Uterus (tissue), 4 donors: Measurements from ENCODE around the gene TMEM42. TPM values are rescaled to one million over a fixed set of nuclear protein-coding genes. Genes with fewer than 3 reads are reported as not detected.
"Not testable (repeated sequence)": the region's sequence is repeated elsewhere in the genome, so short reads cannot be mapped to it uniquely, and the experiment has no call there.

Experiments used
- DNase-seq, 2 donors: peaks; one replicate each; pipeline ENCODE4 v3.0.0-alpha.2; 2019 to 2020
- H3K27ac ChIP-seq, 2 donors: fragments of 200-600 bp; sonication (generic); 1 replicate in 1 of 2; 2 replicates in 1 of 2; pipeline ENCODE4 v1.5.1; 2016 to 2018
- H3K27me3 ChIP-seq, 2 donors: fragments of 200-600 bp; sonication (generic); one replicate each; pipeline ENCODE4 v1.5.1; 2018 to 2019; ENCODE audit warnings: control low read depth in 1 of 2
- H3K36me3 ChIP-seq, 2 donors: fragments of 200-600 bp; sonication (generic); one replicate each; pipeline ENCODE4 v1.5.1; 2019; ENCODE audit warnings: control low read depth in 1 of 2
- H3K4me1 ChIP-seq, 2 donors: fragments of 200-600 bp; sonication (generic); one replicate each; pipeline ENCODE4 v1.5.1; 2018 to 2019; ENCODE audit warnings: control low read depth in 1 of 2
- H3K4me3 ChIP-seq, 2 donors: fragments of 200-600 bp; sonication (generic); 1 replicate in 1 of 2; 2 replicates in 1 of 2; pipeline ENCODE4 v1.5.1; 2018 to 2019; ENCODE audit warnings: mild to moderate bottlenecking in 1 of 2
- H3K9me3 ChIP-seq, 2 donors: fragments of 200-600 bp; sonication (generic); one replicate each; pipeline ENCODE4 v1.5.1; 2019; ENCODE audit warnings: control low read depth in 1 of 2
- CTCF ChIP-seq, 4 experiments: fragments of 200-600 bp in 2 of 4; fragments of 450-650 bp in 2 of 4; sonication (generic) in 2 of 4; IDR thresholded peaks; one replicate each; pipeline ENCODE4 v1.5.1; 2016 to 2019; ENCODE audit warnings: antibody characterized with exemption in 4 of 4, mild to moderate bottlenecking in 2 of 4, moderate library complexity in 1 of 4
- POLR2A ChIP-seq, 2 donors: fragments of 450-650 bp; IDR thresholded peaks; one replicate each; pipeline ENCODE4 v1.6.1; 2016; ENCODE audit warnings: antibody characterized with exemption in 2 of 2, mild to moderate bottlenecking in 1 of 2, moderate library complexity in 1 of 2
- intact Hi-C: fragments of 100-400 bp; cut with DNase I; formaldehyde crosslinking; loops from one replicate; pipeline ENCODE4 v1.15.1; 2023; ENCODE audit warnings: low total_unique reads
- total RNA-seq, 4 donors: library from RNA; depleted of rRNA in 3 of 4; stranded (reverse); fragments of >200 nt in 3 of 4; gene quantifications; one replicate each; pipeline versions ENCODE4 v1.1.0 to v1.2.4, GENCODE V29; 2014 to 2023
- donor health status: DM: yes; HTN: yes; CAD: no.

Gene TMEM42
- total RNA-seq, result 10 to 100 TPM in 2 of 4 donors, 1 to 10 TPM in 2; 2.6 to 14.9 (median 7.1) TPM

- Histone ChIP-seq H3K4me3 (peak within 1 kb of the TSS; percentile 50 to 75), H3K27me3 (no peaks in the 10 kb centered on the region), H3K27ac (peak within 1 kb of the TSS; percentile 90 to 92), H3K9me3 (no peaks in the 10 kb centered on the region), H3K4me1 (no peaks in the 10 kb centered on the region), H3K36me3 (no peaks in the 10 kb centered on the region)
- intact Hi-C loops, result no loop called here
- TF ChIP-seq POLR2A (IDR thresholded peaks at IDR 0.05), result peak; percentile 85 to 91
- peak; percentile 10 to 33 (median 25) for TF ChIP-seq CTCF (IDR thresholded peaks at IDR 0.05)
- peak; percentile 82 to 90 for DNase-seq
Observed at GRCh38 chr3:44861412-44862225, at the start of gene TMEM42. TSS of gene TMEM42 (plus strand) at chr3:44861912. CDS start at chr3:44861925, 13 bp downstream.

GRCh38 chr3:44814751-44815150 is 47.0 kb upstream of the TMEM42 start:
- TF ChIP-seq POLR2A (IDR thresholded peaks at IDR 0.05) (no peak), CTCF (IDR thresholded peaks at IDR 0.05) (no peak)
- H3K27me3 ChIP-seq, result no peaks in the 10 kb centered on the region

GRCh38 chr3:44816334-44816733 is 45.4 kb upstream of the TMEM42 start:
- H3K27ac ChIP-seq, DNase-seq, H3K36me3 ChIP-seq, H3K9me3 ChIP-seq, H3K4me3 ChIP-seq, H3K27me3 ChIP-seq, intact Hi-C loops, H3K4me1 ChIP-seq: not testable (repeated sequence)

More at GRCh38 chr3:44814751-44815150, 47.0 kb upstream of the TMEM42 start:
- Histone ChIP-seq H3K27ac (no peak overlapping the region), H3K36me3 (no peaks in the 10 kb centered on the region), H3K4me3 (no peak overlapping the region), H3K4me1 (no peaks in the 10 kb centered on the region), H3K9me3 (no peaks in the 10 kb centered on the region)
- intact Hi-C loops, result no loop called here
- no peak for DNase-seq

- DNase-seq, intact Hi-C loops, H3K36me3 ChIP-seq, H3K4me3 ChIP-seq, H3K27ac ChIP-seq, H3K27me3 ChIP-seq, H3K4me1 ChIP-seq, H3K9me3 ChIP-seq: not testable (repeated sequence)
Observed at GRCh38 chr3:44821206-44821605, 40.5 kb upstream of the TMEM42 start.

- H3K4me1 ChIP-seq, result no peaks in the 10 kb centered on the region
- DNase-seq, result no peak
- H3K36me3 ChIP-seq, result no peaks in the 10 kb centered on the region
- no peak overlapping the region for H3K4me3 ChIP-seq
- no peaks in the 10 kb centered on the region for H3K9me3 ChIP-seq
- no peak for TF ChIP-seq CTCF (IDR thresholded peaks at IDR 0.05)
- no peak for TF ChIP-seq POLR2A (IDR thresholded peaks at IDR 0.05)
- H3K27ac ChIP-seq, result no peak overlapping the region
- H3K27me3 ChIP-seq, result no peaks in the 10 kb centered on the region
- intact Hi-C loops, result no loop called here
Observed at GRCh38 chr3:44825264-44825925, 36.3 kb upstream of the TMEM42 start.

GRCh38 chr3:44827196-44827595 is 34.5 kb upstream of the TMEM42 start:
- H3K36me3 ChIP-seq, result no peaks in the 10 kb centered on the region
- intact Hi-C loops, result no loop called here
- H3K4me1 ChIP-seq, result no peaks in the 10 kb centered on the region
- H3K9me3 ChIP-seq, result no peaks in the 10 kb centered on the region
- TF ChIP-seq CTCF (IDR thresholded peaks at IDR 0.05) (no peak), POLR2A (IDR thresholded peaks at IDR 0.05) (no peak)
- no peak overlapping the region for H3K4me3 ChIP-seq
- H3K27ac ChIP-seq, result no peak overlapping the region
- H3K27me3 ChIP-seq, result no peaks in the 10 kb centered on the region
- DNase-seq, result no peak
